ENCODE results near the gene MYL4.

The MYL4 gene

DNA sequence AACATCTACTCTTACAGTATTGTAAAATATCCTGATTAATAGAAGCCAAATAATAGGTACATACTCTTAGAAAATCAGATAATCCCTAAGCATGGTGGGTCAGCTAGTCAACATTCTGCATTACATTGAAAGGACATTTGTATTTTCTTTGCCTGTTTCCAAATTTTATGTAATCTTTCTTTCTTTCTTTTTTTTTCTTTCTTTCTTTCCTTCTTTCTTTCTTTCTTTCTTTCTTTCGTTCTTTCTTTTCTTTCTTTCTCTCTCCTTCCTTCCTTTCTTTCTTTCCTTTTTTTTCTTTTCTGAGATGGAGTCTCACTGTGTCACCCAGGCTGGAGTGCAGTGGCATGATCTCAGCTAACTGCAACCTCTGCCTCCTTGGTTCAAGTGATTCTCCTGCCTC lies 63.3 kb downstream of the MYL4 start:
- ChIA-PET CTCF (interaction anchor here (0.6 kb wide), 1 partner anchor 33 kb away, joined by 4 read pairs; no protein-coding TSS in a partner anchor), POLR2A (no interaction called here)
- no peak for TF ChIP-seq CTBP1 (IDR thresholded peaks at IDR 0.05; ENCODE audit: borderline replicate concordance)
- TF ChIP-seq FOXK2 (IDR thresholded peaks at IDR 0.05): no peak
- no peak for DNase-seq (ENCODE audit: extremely low spot score)

GRCh38 chr17:47273245-47273644 lies 64.1 kb downstream of the MYL4 start:
- POLR2A ChIA-PET: no interaction called here
- CTCF ChIA-PET: no interaction called here

More at GRCh38 chr17:47273245-47273644, 64.1 kb downstream of the MYL4 start:
- TF ChIP-seq, protein P1, sequence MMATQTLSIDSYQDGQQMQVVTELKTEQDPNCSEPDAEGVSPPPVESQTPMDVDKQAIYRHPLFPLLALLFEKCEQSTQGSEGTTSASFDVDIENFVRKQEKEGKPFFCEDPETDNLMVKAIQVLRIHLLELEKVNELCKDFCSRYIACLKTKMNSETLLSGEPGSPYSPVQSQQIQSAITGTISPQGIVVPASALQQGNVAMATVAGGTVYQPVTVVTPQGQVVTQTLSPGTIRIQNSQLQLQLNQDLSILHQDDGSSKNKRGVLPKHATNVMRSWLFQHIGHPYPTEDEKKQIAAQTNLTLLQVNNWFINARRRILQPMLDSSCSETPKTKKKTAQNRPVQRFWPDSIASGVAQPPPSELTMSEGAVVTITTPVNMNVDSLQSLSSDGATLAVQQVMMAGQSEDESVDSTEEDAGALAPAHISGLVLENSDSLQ (IDR thresholded peaks at IDR 0.05): no peak
- TF ChIP-seq FOXK2 (IDR thresholded peaks at IDR 0.05): no peak
- no peak for TF ChIP-seq ELF4 (IDR thresholded peaks at IDR 0.05)
- TF ChIP-seq L3MBTL2 (conservative IDR thresholded peaks at IDR 0.05): no peak
- TF ChIP-seq SP1 (IDR thresholded peaks at IDR 0.05): no peak
- TF ChIP-seq CTBP1 (IDR thresholded peaks at IDR 0.05; ENCODE audit: borderline replicate concordance): no peak
- DNase-seq (ENCODE audit: extremely low spot score): no peak

All from HEK293T (cell line).